ENCODE results near the gene PPBP. TPM values are rescaled to one million over a fixed set of nuclear protein-coding genes. Genes with fewer than 3 reads are reported as not detected.
"Not testable (repeated sequence)": the region's sequence is repeated elsewhere in the genome, so short reads cannot be mapped to it uniquely, and the experiment has no call there.

Gene PPBP
- total RNA-seq, 4 donors from 2014 or later, result not detected

- WGBS, 2 donors (ENCODE audit: low coverage in 1 of 2), result 69 to 72% methylated on average over 2 to 3 of the region's 3 CpGs
- in situ Hi-C loops (cut with MboI; ENCODE audit: low pct_ligation_motif_present in 1 of 4, low pct_unique_long_range_greater_than_20kb in 1 of 4, low sequenced_read_pairs in 3 of 4), result no loop called here
These were observed 1.0 kb upstream of the PPBP start for GRCh38 chr4:73989031-73989430.

GRCh38 chr4:73985528-73985852, 2.5 kb downstream of the PPBP start:
- H3K9me3 ChIP-seq, result no peaks in the 10 kb centered on the region
- no peaks in the 10 kb centered on the region for H3K4me1 ChIP-seq
- WGBS, 2 donors (ENCODE audit: low coverage in 1 of 2), result 65% methylated on average over 1 of the region's 1 CpG; no CpG with 5 or more reads in 1 of the 2 donors
- H3K27ac ChIP-seq, result no peak overlapping the region
- TF ChIP-seq POLR2A (IDR thresholded peaks at IDR 0.05), result no peak
- no peak for TF ChIP-seq EP300 (IDR thresholded peaks at IDR 0.05; ENCODE audit: low read depth)
- no peak for TF ChIP-seq CTCF (IDR thresholded peaks at IDR 0.05)
- TF ChIP-seq POLR2AphosphoS5 (IDR thresholded peaks at IDR 0.05), result no peak
- DNase-seq, result no peak
- intact Hi-C loops (cut with DNase I; ENCODE audit: low total_unique reads), result no loop called here
- in situ Hi-C loops (cut with MboI; ENCODE audit: low pct_ligation_motif_present in 1 of 4, low pct_unique_long_range_greater_than_20kb in 1 of 4, low sequenced_read_pairs in 3 of 4), result no loop called here
- no peak overlapping the region for H3K4me3 ChIP-seq
- no peaks in the 10 kb centered on the region for H3K27me3 ChIP-seq
- no peaks in the 10 kb centered on the region for H3K36me3 ChIP-seq

More at GRCh38 chr4:73989031-73989430, 1.0 kb upstream of the PPBP start:
- DNase-seq, result no peak
- Histone ChIP-seq H3K4me3 (no peak overlapping the region), H3K4me1 (no peaks in the 10 kb centered on the region), H3K27me3 (no peaks in the 10 kb centered on the region), H3K9me3 (no peaks in the 10 kb centered on the region), H3K36me3 (no peaks in the 10 kb centered on the region), H3K27ac (no peak overlapping the region)
- TF ChIP-seq EP300 (IDR thresholded peaks at IDR 0.05; ENCODE audit: low read depth) (no peak), POLR2AphosphoS5 (IDR thresholded peaks at IDR 0.05) (no peak), POLR2A (IDR thresholded peaks at IDR 0.05) (no peak), CTCF (IDR thresholded peaks at IDR 0.05) (no peak)
- intact Hi-C loops (cut with DNase I; ENCODE audit: low total_unique reads), result no loop called here

- no peaks in the 10 kb centered on the region for H3K27me3 ChIP-seq
- in situ Hi-C loops (cut with MboI; ENCODE audit: low pct_ligation_motif_present in 1 of 4, low pct_unique_long_range_greater_than_20kb in 1 of 4, low sequenced_read_pairs in 3 of 4) (no loop called here), intact Hi-C loops (cut with DNase I; ENCODE audit: low total_unique reads) (no loop called here)
- H3K27ac ChIP-seq, result no peak overlapping the region
- TF ChIP-seq CTCF (IDR thresholded peaks at IDR 0.05) (no peak), POLR2AphosphoS5 (IDR thresholded peaks at IDR 0.05) (no peak)
- no peak overlapping the region for H3K4me3 ChIP-seq
- no peaks in the 10 kb centered on the region for H3K36me3 ChIP-seq
- no peak for DNase-seq
- H3K4me1 ChIP-seq, result no peaks in the 10 kb centered on the region
- 85 to 93% methylated on average over 4 of the region's 4 CpGs for WGBS, 2 donors (ENCODE audit: low coverage in 1 of 2)
- no peaks in the 10 kb centered on the region for H3K9me3 ChIP-seq
These were observed 3.1 kb downstream of the PPBP start for GRCh38 chr4:73984736-73985527.

- H3K27me3 ChIP-seq; H3K9me3 ChIP-seq; DNase-seq; intact Hi-C loops (cut with DNase I; ENCODE audit: low total_unique reads); H3K4me3 ChIP-seq; in situ Hi-C loops (cut with MboI; ENCODE audit: low pct_ligation_motif_present in 1 of 4, low pct_unique_long_range_greater_than_20kb in 1 of 4, low sequenced_read_pairs in 3 of 4); H3K36me3 ChIP-seq; H3K27ac ChIP-seq; H3K4me1 ChIP-seq: not testable (repeated sequence)
- WGBS, 2 donors (ENCODE audit: low coverage in 1 of 2), result 70 to 83% methylated on average over 2 to 7 of the region's 7 CpGs
These were observed 6.8 kb downstream of the PPBP start for GRCh38 chr4:73981175-73981574.

- H3K36me3 ChIP-seq, result no peaks in the 10 kb centered on the region
These were observed 8.5 kb downstream of the PPBP start for GRCh38 chr4:73979407-73979957.

More at GRCh38 chr4:73979407-73979957, 8.5 kb downstream of the PPBP start:
- Histone ChIP-seq H3K27me3 (no peaks in the 10 kb centered on the region), H3K4me3 (no peak overlapping the region), H3K9me3 (no peaks in the 10 kb centered on the region), H3K4me1 (no peaks in the 10 kb centered on the region), H3K27ac (no peak overlapping the region)
- WGBS, 2 donors (ENCODE audit: low coverage in 1 of 2), result 84 to 86% methylated on average over 3 of the region's 3 CpGs
- DNase-seq, result no peak
- TF ChIP-seq POLR2AphosphoS5 (IDR thresholded peaks at IDR 0.05) (no peak), POLR2A (IDR thresholded peaks at IDR 0.05) (no peak), CTCF (IDR thresholded peaks at IDR 0.05) (no peak), EP300 (IDR thresholded peaks at IDR 0.05; ENCODE audit: low read depth) (no peak)
- in situ Hi-C loops (cut with MboI; ENCODE audit: low pct_ligation_motif_present in 1 of 4, low pct_unique_long_range_greater_than_20kb in 1 of 4, low sequenced_read_pairs in 3 of 4) (no loop called here), intact Hi-C loops (cut with DNase I; ENCODE audit: low total_unique reads) (no loop called here)

All from transverse colon (tissue), 4 donors.